C4-2B (cell line): ENCODE measurements around the gene AP5B1.

Experiments
- CTCF ChIP-seq: fragments of 450-650 bp; conservative IDR thresholded peaks from 2 replicates; pipeline ENCODE4 v1.5.1; 2017; ENCODE audit warnings: mild to moderate bottlenecking
- ZFX ChIP-seq: fragments of 450-650 bp; IDR thresholded peaks from 2 replicates; pipeline ENCODE4 v1.6.1; 2017

GRCh38 chr11:65808744-65809341 lies 28.1 kb upstream of the AP5B1 start:
- TF ChIP-seq CTCF (no peak), ZFX (no peak)
